ENCODE results near the gene LURAP1L.

LURAP1L gene

GRCh38 chr9:12774861-12775678, at the start of gene LURAP1L:
Gene LURAP1L, plus strand, starts transcription at chr9:12775020. Its CDS starts 696 bp downstream, at chr9:12775716.
- DNase-seq (ENCODE audit: low read depth, low spot score): peak; percentile 64

- no peak for DNase-seq (ENCODE audit: low read depth, low spot score)
These were observed 48.0 kb upstream of the LURAP1L start for GRCh38 chr9:12726795-12727194.

- no peak for DNase-seq (ENCODE audit: low read depth, low spot score)
These were observed 44.6 kb upstream of the LURAP1L start for GRCh38 chr9:12730198-12730597.

- no peak for DNase-seq (ENCODE audit: low read depth, low spot score)
These were observed 43.9 kb upstream of the LURAP1L start for GRCh38 chr9:12730927-12731326.

GRCh38 chr9:12732971-12733370, 41.8 kb upstream of the LURAP1L start:
- no peak for DNase-seq (ENCODE audit: low read depth, low spot score)

- DNase-seq (ENCODE audit: low read depth, low spot score): no peak
These were observed 39.2 kb upstream of the LURAP1L start for GRCh38 chr9:12735665-12736064.

- no peak for DNase-seq (ENCODE audit: low read depth, low spot score)
These were observed 36.9 kb upstream of the LURAP1L start for GRCh38 chr9:12737871-12738270.

GRCh38 chr9:12739014-12739652, 35.7 kb upstream of the LURAP1L start:
- no peak for DNase-seq (ENCODE audit: low read depth, low spot score)

GRCh38 chr9:12740845-12741244, 34.0 kb upstream of the LURAP1L start:
- no peak for DNase-seq (ENCODE audit: low read depth, low spot score)

- DNase-seq (ENCODE audit: low read depth, low spot score): no peak
These were observed 26.8 kb upstream of the LURAP1L start for GRCh38 chr9:12748016-12748415.

- DNase-seq (ENCODE audit: low read depth, low spot score): no peak
These were observed 25.9 kb upstream of the LURAP1L start for GRCh38 chr9:12748954-12749353.

- DNase-seq (ENCODE audit: low read depth, low spot score): no peak
These were observed 20.9 kb upstream of the LURAP1L start for GRCh38 chr9:12753931-12754330.

GRCh38 chr9:12759761-12760160, 15.1 kb upstream of the LURAP1L start:
- DNase-seq (ENCODE audit: low read depth, low spot score): no peak

- DNase-seq (ENCODE audit: low read depth, low spot score): no peak
These were observed 14.1 kb upstream of the LURAP1L start for GRCh38 chr9:12760758-12761157.

GRCh38 chr9:12764150-12764549, 10.7 kb upstream of the LURAP1L start:
- DNase-seq (ENCODE audit: low read depth, low spot score): no peak

- no peak for DNase-seq (ENCODE audit: low read depth, low spot score)
These were observed 9.6 kb upstream of the LURAP1L start for GRCh38 chr9:12765088-12765798.

GRCh38 chr9:12766357-12766756, 8.5 kb upstream of the LURAP1L start:
- no peak for DNase-seq (ENCODE audit: low read depth, low spot score)

GRCh38 chr9:12770261-12770660, 4.6 kb upstream of the LURAP1L start:
- DNase-seq (ENCODE audit: low read depth, low spot score): no peak

GRCh38 chr9:12771891-12772290, 2.9 kb upstream of the LURAP1L start:
- DNase-seq (ENCODE audit: low read depth, low spot score): no peak

- DNase-seq (ENCODE audit: low read depth, low spot score): no peak
These were observed 1.3 kb upstream of the LURAP1L start for GRCh38 chr9:12773562-12773961.

GRCh38 chr9:12775679-12776512, 1.1 kb downstream of the LURAP1L start:
- DNase-seq (ENCODE audit: low read depth, low spot score): peak; percentile 86
